Spleen (tissue), 11 donors: Measurements from ENCODE around the gene CSMD2. TPM values are rescaled to one million over a fixed set of nuclear protein-coding genes. Genes with fewer than 3 reads are reported as not detected.

Source experiments
- DNase-seq: peaks from one replicate; pipeline ENCODE4 v3.0.0-alpha.2; 2020
- H3K27ac ChIP-seq, 8 donors: fragments of 200-600 bp; sonication (generic) in 7 of 8; 1 replicate in 4 of 8; 2 replicates in 4 of 8; pipeline versions ENCODE4 v1.5.0 to v1.8.0; 2016 to 2021; ENCODE audit warnings: inconsistent platforms in 4 of 8, mild to moderate bottlenecking in 4 of 8, moderate library complexity in 1 of 8
- H3K27me3 ChIP-seq, 7 donors: fragments of 200-600 bp; sonication (generic) in 6 of 7; replicated peaks in 1 of 7; 1 replicate in 4 of 7; 2 replicates in 3 of 7; pipeline versions ENCODE4 v1.5.0 to v1.8.0; 2016 to 2021; ENCODE audit warnings: inconsistent platforms in 3 of 7, mild to moderate bottlenecking in 1 of 7
- H3K36me3 ChIP-seq, 6 donors: fragments of 200-600 bp; sonication (generic) in 5 of 6; 1 replicate in 4 of 6; 2 replicates in 2 of 6; pipeline versions ENCODE4 v1.5.0 to v1.8.0; 2016 to 2021; ENCODE audit warnings: inconsistent platforms in 2 of 6
- H3K4me1 ChIP-seq, 6 donors: fragments of 200-600 bp; sonication (generic) in 5 of 6; 1 replicate in 3 of 6; 2 replicates in 3 of 6; pipeline versions ENCODE4 v1.5.0 to v1.8.0; 2016 to 2021; ENCODE audit warnings: inconsistent platforms in 3 of 6
- H3K4me3 ChIP-seq, 8 donors: fragments of 200-600 bp; sonication (generic) in 7 of 8; 1 replicate in 4 of 8; 2 replicates in 4 of 8; pipeline versions ENCODE4 v1.5.0 to v1.8.0; 2016 to 2021; ENCODE audit warnings: inconsistent platforms in 4 of 8, mild to moderate bottlenecking in 4 of 8, moderate library complexity in 2 of 8
- H3K9me3 ChIP-seq, 8 donors: fragments of 200-600 bp; sonication (generic) in 7 of 8; 1 replicate in 4 of 8; 2 replicates in 4 of 8; pipeline versions ENCODE4 v1.5.0 to v1.8.0; 2016 to 2021; ENCODE audit warnings: inconsistent platforms in 4 of 8
- POLR2A ChIP-seq, 3 donors: fragments of 450-650 bp; IDR thresholded peaks; one replicate each; pipeline ENCODE4 v1.5.1; 2017; ENCODE audit warnings: antibody characterized with exemption in 3 of 3, mild to moderate bottlenecking in 1 of 3
- POLR2AphosphoS5 ChIP-seq, 3 donors: sonication (generic); formaldehyde crosslinking; IDR thresholded peaks; one replicate each; pipeline ENCODE4 v1.5.1; 2017; ENCODE audit warnings: antibody characterized with exemption in 3 of 3
- WGBS, 5 donors: extraction: QIAGEN DNeasy Blood & Tissue Kit in 3 of 5; methylation state at CpG; one replicate each; pipeline versions ENCODE4 v1.1.5 to v1.1.7; 2013 to 2018; 5-methylcytosine and 5-hydroxymethylcytosine counted together
- intact Hi-C: fragments of 100-400 bp; cut with DNase I; formaldehyde crosslinking; loops from one replicate; pipeline ENCODE4 v1.15.0; 2023; ENCODE audit warnings: low total_unique reads
- polyA plus RNA-seq, 3 donors: library from polyadenylated mRNA; stranded (reverse); fragments of 200-250 nt; gene quantifications; one replicate each; pipeline ENCODE4 v1.2.1, GENCODE V29; 2013
- total RNA-seq, 7 donors: library from RNA; depleted of rRNA in 3 of 7; stranded (reverse); fragments of >200 nt in 3 of 7; fragmentation: NEBNext Ultra II Directional in 4 of 7; extraction: Animal tissue kit (Norgen Biotek cat#: 25700) in 4 of 7; gene quantifications; one replicate each; pipeline versions ENCODE4 v1.1.0 to v1.2.1, GENCODE V29; 2016 to 2021
- TF ChIP-seq, protein P1 (sequence below), 11 experiments: fragments of 200-600 bp in 7 of 11; fragments of 450-650 bp in 4 of 11; sonication (generic) in 4 of 11; IDR thresholded peaks in 8 of 11; conservative IDR thresholded peaks in 3 of 11; 1 replicate in 7 of 11; 2 replicates in 4 of 11; pipeline versions ENCODE4 v1.4.0 to v1.8.0; 2016 to 2021; ENCODE audit warnings: antibody characterized with exemption in 11 of 11, inconsistent platforms in 4 of 11, mild to moderate bottlenecking in 1 of 11
- donor health status: healthy with polysubstance abuse.
- donor health status: DM: no; HTN: no; CAD: no; lungs with moderate emphysema.
- donor health status: DM: no; HTN: no; CAD: no.
- donor health status: Bipolar disorder and iron deficiency.
- donor health status: healthy.
- donor health status: DM: no; HTN: no; CAD: no.
- donor health status: DM: yes; HTN: yes; CAD: no.

Gene CSMD2
- total and polyA plus RNA-seq, 10 donors: 0.12 to 2.7 (median 0.96) TPM

DNA sequence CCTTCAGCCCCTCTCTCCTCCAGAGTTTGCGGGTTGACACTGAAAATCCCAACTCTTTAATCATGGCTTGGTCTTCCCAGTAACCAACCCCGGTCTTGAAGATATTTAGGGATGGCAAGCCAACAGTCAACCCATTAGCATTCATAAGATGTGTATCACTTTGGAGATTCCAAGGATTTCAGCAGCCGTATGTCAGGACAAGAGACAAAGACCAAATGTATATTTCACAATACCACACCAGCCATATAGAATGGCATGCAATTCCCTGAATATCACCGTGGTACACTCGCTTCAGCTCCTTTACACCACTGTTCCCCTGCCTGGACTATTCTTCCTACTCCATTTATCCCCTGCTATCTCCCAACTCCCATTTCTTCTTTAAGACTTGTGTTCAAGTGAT, 109.2 kb downstream of the CSMD2 start:
- Histone ChIP-seq H3K9me3 (peaks cover 0 to under 1% (median 0%) of the 10 kb centered on the region in 8 donors), H3K27me3 (peaks cover 0 to 38% (median 0%) of the 10 kb centered on the region in 7 donors), H3K4me3 (no peak overlapping the region), H3K36me3 (no peaks in the 10 kb centered on the region), H3K27ac (no peak overlapping the region), H3K4me1 (no peaks in the 10 kb centered on the region)
- intact Hi-C loops: no loop called here
- WGBS, 5 donors: 78 to 93% (median 88%) methylated on average over 5 of the region's 5 CpGs
- TF ChIP-seq, protein P1, sequence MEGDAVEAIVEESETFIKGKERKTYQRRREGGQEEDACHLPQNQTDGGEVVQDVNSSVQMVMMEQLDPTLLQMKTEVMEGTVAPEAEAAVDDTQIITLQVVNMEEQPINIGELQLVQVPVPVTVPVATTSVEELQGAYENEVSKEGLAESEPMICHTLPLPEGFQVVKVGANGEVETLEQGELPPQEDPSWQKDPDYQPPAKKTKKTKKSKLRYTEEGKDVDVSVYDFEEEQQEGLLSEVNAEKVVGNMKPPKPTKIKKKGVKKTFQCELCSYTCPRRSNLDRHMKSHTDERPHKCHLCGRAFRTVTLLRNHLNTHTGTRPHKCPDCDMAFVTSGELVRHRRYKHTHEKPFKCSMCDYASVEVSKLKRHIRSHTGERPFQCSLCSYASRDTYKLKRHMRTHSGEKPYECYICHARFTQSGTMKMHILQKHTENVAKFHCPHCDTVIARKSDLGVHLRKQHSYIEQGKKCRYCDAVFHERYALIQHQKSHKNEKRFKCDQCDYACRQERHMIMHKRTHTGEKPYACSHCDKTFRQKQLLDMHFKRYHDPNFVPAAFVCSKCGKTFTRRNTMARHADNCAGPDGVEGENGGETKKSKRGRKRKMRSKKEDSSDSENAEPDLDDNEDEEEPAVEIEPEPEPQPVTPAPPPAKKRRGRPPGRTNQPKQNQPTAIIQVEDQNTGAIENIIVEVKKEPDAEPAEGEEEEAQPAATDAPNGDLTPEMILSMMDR (IDR thresholded peaks at IDR 0.05 in 8 of 11, conservative IDR thresholded peaks at IDR 0.05 in 3 of 11): no peak
- TF ChIP-seq POLR2A (IDR thresholded peaks at IDR 0.05): no peak
- no peak for TF ChIP-seq POLR2AphosphoS5 (IDR thresholded peaks at IDR 0.05)
- DNase-seq: no peak

DNA sequence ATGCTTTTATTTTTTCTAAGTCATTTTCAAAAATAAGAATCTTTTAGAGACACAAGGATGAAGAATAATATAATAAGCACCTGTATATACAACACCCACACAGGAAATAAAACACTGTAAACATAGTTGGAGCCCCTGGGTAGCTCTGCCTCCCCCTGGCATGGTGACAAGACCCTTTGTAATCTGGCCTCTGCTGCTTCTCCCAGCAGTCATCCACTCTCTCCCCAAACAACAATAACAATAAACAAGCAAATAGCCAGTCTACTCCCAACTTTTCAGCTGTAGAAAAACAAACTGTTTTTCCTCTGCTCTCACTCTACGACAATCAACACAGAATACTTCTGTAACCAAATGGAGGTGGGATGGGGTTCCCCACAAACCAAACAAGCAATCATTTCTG, 110.1 kb downstream of the CSMD2 start:
- TF ChIP-seq, protein P1 (IDR thresholded peaks at IDR 0.05 in 8 of 11, conservative IDR thresholded peaks at IDR 0.05 in 3 of 11): no peak
- no peak for TF ChIP-seq POLR2A (IDR thresholded peaks at IDR 0.05)
- TF ChIP-seq POLR2AphosphoS5 (IDR thresholded peaks at IDR 0.05): no peak
- 47 to 63% (median 48%) methylated on average over 1 of the region's 1 CpG for WGBS, 5 donors
- intact Hi-C loops: no loop called here

DNA sequence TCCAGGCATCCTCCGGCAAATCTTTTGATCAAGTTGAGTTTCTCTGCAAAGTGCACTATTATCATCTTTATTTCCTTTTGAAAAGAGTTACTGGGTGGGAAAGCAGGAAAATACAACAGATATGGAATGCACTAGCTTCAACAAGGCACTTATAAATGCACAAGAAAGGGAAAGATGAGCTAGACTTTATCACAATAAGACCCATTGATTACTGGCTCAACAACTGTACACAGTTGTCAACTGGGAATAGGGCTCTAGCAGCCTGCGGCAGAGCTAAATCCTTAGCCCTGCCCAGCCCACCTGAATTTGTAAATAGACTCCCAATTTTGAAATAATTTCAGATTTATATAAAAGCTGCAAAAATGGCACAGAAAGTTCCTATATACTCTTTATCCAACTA, 111.4 kb downstream of the CSMD2 start:
- Histone ChIP-seq H3K27ac (no peak overlapping the region), H3K4me1 (no peaks in the 10 kb centered on the region), H3K9me3 (peaks cover 0 to 17% (median 9%) of the 10 kb centered on the region in 8 donors), H3K4me3 (no peak overlapping the region), H3K36me3 (no peaks in the 10 kb centered on the region), H3K27me3 (peaks cover 0 to 20% (median 0%) of the 10 kb centered on the region in 7 donors)
- intact Hi-C loops: no loop called here
- DNase-seq: no peak
- WGBS, 5 donors: 91 to 97% (median 94%) methylated on average over 2 of the region's 2 CpGs
- TF ChIP-seq, protein P1 (IDR thresholded peaks at IDR 0.05 in 8 of 11, conservative IDR thresholded peaks at IDR 0.05 in 3 of 11): no peak
- TF ChIP-seq POLR2A (IDR thresholded peaks at IDR 0.05) (no peak), POLR2AphosphoS5 (IDR thresholded peaks at IDR 0.05) (no peak)

More for the DNA sequence above, 110.1 kb downstream of the CSMD2 start:
- Histone ChIP-seq H3K4me1 (no peaks in the 10 kb centered on the region), H3K27ac (no peak overlapping the region), H3K27me3 (peaks cover 0 to 31% (median 0%) of the 10 kb centered on the region in 7 donors), H3K9me3 (peaks cover 0 to 10% (median 6%) of the 10 kb centered on the region in 8 donors), H3K4me3 (no peak overlapping the region), H3K36me3 (no peaks in the 10 kb centered on the region)
- no peak for DNase-seq

DNA sequence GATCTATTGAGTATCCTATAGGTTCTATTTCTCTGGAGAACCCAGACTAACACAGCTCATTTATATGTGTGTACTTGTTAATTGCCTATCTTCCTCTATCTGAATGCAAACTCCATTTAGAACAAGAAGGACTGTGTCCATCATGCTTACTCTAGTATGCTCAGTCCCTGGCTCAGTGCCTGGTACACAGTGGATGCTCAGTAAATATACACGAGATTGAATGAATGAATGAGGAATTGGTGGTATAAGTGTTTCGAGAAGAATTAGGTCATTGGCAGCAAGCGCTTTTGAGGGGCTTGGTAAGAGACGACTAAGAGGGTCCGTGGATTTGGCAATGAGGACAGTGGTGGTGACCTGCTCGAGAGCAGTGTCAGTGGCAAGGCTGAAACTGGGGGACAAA, 112.5 kb downstream of the CSMD2 start:
- 78 to 88% (median 80%) methylated on average over 6 of the region's 6 CpGs for WGBS, 5 donors
- intact Hi-C loops: no loop called here
- no peak for TF ChIP-seq POLR2A (IDR thresholded peaks at IDR 0.05)
- TF ChIP-seq, protein P1 (IDR thresholded peaks at IDR 0.05 in 8 of 11, conservative IDR thresholded peaks at IDR 0.05 in 3 of 11): no peak
- no peak for TF ChIP-seq POLR2AphosphoS5 (IDR thresholded peaks at IDR 0.05)

More for the DNA sequence above, 112.5 kb downstream of the CSMD2 start:
- no peak overlapping the region for H3K27ac ChIP-seq
- H3K9me3 ChIP-seq: peaks cover 0 to 17% (median 9%) of the 10 kb centered on the region in 8 donors
- H3K36me3 ChIP-seq: no peaks in the 10 kb centered on the region
- H3K4me1 ChIP-seq: no peaks in the 10 kb centered on the region
- H3K27me3 ChIP-seq: peaks cover 0 to 11% (median 0%) of the 10 kb centered on the region in 7 donors
- H3K4me3 ChIP-seq: no peak overlapping the region
- DNase-seq: no peak
